Measurements from ENCODE around the gene HIVEP3. TPM values are rescaled to one million over a fixed set of nuclear protein-coding genes. Genes with fewer than 3 reads are reported as not detected.
A peak's percentile ranks its signal among the peaks of the same experiment; 100 is the strongest.

The HIVEP3 gene
- total RNA-seq, 1 donor from 2014 or later = 2.9 TPM

DNA sequence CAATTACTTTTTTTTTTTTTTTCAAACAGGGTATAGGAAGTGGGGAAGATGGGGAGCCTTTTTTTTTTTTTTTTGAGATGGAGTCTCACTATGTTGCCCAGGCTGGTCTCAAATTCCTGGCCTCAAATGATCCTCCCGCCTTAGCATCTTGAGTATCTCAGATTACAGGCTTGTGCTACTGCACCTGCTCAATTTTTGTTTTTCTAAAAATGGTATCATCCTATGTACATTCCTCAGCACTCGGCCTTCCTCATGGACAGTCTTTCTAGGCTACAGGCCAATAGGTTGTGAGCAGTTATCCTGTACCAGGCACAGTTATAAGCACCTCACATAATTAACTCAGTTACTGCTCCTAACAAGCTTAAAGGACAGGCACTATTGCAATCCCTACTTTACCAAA is 302.2 kb downstream of the HIVEP3 start:
- no peaks in the 10 kb centered on the region for H3K9me3 ChIP-seq
- intact Hi-C loops (cut with DNase I) = no loop called here
- no peak overlapping the region for H3K27ac ChIP-seq
- H3K27me3 ChIP-seq = no peaks in the 10 kb centered on the region
- TF ChIP-seq, protein P1, sequence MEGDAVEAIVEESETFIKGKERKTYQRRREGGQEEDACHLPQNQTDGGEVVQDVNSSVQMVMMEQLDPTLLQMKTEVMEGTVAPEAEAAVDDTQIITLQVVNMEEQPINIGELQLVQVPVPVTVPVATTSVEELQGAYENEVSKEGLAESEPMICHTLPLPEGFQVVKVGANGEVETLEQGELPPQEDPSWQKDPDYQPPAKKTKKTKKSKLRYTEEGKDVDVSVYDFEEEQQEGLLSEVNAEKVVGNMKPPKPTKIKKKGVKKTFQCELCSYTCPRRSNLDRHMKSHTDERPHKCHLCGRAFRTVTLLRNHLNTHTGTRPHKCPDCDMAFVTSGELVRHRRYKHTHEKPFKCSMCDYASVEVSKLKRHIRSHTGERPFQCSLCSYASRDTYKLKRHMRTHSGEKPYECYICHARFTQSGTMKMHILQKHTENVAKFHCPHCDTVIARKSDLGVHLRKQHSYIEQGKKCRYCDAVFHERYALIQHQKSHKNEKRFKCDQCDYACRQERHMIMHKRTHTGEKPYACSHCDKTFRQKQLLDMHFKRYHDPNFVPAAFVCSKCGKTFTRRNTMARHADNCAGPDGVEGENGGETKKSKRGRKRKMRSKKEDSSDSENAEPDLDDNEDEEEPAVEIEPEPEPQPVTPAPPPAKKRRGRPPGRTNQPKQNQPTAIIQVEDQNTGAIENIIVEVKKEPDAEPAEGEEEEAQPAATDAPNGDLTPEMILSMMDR (IDR thresholded peaks at IDR 0.05) = no peak
- H3K4me3 ChIP-seq = no peak overlapping the region
- peaks cover 48% of the 10 kb centered on the region for H3K4me1 ChIP-seq
- no peaks in the 10 kb centered on the region for H3K36me3 ChIP-seq
- no peak for DNase-seq (ENCODE audit: extremely low spot score in 2 of 2)

DNA sequence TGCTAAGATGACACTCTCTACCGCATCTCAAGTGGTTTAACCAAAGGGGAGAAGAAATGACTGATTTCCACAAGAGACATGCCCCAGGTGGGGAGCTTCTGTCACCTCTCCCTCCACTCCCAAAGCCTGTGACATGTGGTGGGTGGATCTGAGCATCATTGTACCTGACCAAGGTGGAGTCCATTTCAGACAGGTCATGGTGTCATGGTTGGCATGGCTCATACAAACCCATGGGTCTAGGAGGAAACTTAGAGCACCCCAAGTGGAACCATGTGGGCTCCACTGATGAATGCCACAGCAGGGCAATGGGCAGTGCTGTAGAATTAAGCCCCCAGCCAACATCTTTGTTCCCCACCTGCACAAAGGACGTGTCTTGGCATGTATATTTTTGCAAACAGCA is 302.7 kb downstream of the HIVEP3 start:
- TF ChIP-seq, protein P1 (IDR thresholded peaks at IDR 0.05) = no peak
- TF ChIP-seq POLR2A (IDR thresholded peaks at IDR 0.05) (no peak), POLR2AphosphoS5 (IDR thresholded peaks at IDR 0.05; ENCODE audit: insufficient read depth in 1 of 2, low read depth in 1 of 2) (no peak)
- H3K27ac ChIP-seq = no peak overlapping the region
- H3K36me3 ChIP-seq = no peaks in the 10 kb centered on the region
- no peak overlapping the region for H3K4me3 ChIP-seq
- H3K9me3 ChIP-seq = no peaks in the 10 kb centered on the region
- H3K4me1 ChIP-seq = peaks cover 42% of the 10 kb centered on the region
- intact Hi-C loops (cut with DNase I) = no loop called here
- peak in 1 of 2 donors; percentile 58 for DNase-seq (ENCODE audit: extremely low spot score in 2 of 2)
- no peaks in the 10 kb centered on the region for H3K27me3 ChIP-seq

DNA sequence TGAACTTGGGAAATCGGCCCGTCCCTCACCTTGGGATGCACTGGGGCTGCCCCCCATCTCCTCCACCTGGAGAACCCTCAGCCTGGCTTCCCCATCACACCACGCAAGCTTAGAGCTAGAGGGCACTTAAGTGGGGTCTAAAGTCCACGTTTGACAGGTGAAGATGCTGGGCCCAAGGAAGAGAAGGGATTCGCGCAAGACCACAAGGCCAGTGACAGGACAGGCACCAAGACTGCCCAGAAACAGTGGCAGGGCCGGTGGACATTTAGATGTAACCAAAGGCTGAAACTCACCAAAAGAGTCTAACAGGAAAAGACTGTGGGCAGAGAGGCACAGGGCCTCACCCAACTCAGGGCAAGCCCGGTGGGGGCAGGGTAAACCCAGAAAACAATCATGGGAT is 303.4 kb downstream of the HIVEP3 start:
- intact Hi-C loops (cut with DNase I) = no loop called here
- peak; percentile 69 to 92 for DNase-seq (ENCODE audit: extremely low spot score in 2 of 2)
- Histone ChIP-seq H3K4me3 (no peak overlapping the region), H3K4me1 (peaks cover 38% of the 10 kb centered on the region), H3K27ac (no peak overlapping the region), H3K36me3 (no peaks in the 10 kb centered on the region), H3K27me3 (no peaks in the 10 kb centered on the region), H3K9me3 (no peaks in the 10 kb centered on the region)
- TF ChIP-seq POLR2AphosphoS5 (IDR thresholded peaks at IDR 0.05; ENCODE audit: insufficient read depth in 1 of 2, low read depth in 1 of 2) (no peak), POLR2A (IDR thresholded peaks at IDR 0.05) (no peak)
- TF ChIP-seq, protein P1 (IDR thresholded peaks at IDR 0.05) = no peak

DNA sequence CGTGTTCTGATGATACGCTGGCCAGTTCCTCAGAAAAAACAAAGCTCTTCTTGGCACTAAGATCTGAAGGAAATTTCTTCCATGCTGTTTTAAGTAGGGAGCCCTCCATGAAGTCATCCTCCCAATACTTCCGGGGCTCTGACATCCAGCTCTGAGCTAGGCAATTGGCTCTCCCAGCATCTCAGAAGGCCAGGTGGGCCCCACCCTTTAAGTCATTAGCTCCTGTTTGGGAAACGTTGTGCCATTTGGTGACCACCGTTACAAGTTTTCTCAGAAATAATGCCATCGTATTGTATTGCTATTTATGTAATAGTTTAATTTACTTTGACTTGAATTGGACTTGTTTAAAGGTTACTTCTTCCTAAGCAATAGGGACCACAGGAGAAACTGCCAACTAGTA is 303.9 kb downstream of the HIVEP3 start:
- Histone ChIP-seq H3K4me1 (peaks cover 38% of the 10 kb centered on the region), H3K36me3 (no peaks in the 10 kb centered on the region), H3K27ac (no peak overlapping the region), H3K27me3 (no peaks in the 10 kb centered on the region), H3K4me3 (no peak overlapping the region), H3K9me3 (no peaks in the 10 kb centered on the region)
- TF ChIP-seq POLR2A (IDR thresholded peaks at IDR 0.05) (no peak), POLR2AphosphoS5 (IDR thresholded peaks at IDR 0.05; ENCODE audit: insufficient read depth in 1 of 2, low read depth in 1 of 2) (no peak)
- TF ChIP-seq, protein P1 (IDR thresholded peaks at IDR 0.05) = no peak
- intact Hi-C loops (cut with DNase I) = no loop called here
- DNase-seq (ENCODE audit: extremely low spot score in 2 of 2) = peak in 1 of 2 donors; percentile 49

DNA sequence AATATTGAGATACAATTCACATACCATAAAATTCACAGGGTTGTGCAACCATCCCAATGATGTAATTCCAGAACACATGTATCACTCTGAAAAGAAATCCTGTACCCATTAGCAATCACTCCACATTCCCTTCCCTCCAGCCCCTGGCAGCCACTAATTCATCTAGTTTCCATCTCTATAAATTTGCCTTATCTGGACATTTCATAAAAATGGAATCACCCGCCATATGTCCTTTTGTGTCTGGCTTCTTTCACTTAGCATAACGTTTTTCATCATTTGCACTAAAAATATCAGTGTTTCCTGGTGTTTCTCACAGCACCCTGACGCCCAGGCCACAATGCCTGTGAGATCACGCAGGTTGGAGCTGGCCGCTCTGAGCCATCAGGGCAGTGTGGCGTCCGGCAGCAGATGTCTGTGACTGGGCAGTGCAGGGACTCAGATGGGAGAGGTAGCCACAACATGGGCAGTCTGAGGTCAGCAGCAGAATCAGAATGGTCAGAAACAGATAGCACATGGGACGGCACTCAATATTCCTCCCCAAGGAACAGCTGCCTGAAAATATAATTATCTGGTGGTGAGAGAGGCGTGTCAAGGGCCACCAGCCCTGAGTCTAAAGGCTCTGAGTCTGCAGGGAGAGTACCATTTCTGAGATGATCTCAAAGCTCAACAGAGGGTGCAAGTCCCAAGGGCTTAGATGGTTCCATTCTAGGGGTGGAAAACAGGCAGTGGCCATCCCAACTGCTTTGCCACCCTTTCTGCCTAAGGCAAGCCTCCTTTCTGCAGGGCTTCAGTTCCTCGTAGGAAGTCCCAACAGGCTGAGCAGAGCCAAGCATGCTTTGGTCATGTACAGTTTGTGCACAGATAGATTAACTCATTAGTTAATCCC is 304.8 kb downstream of the HIVEP3 start:
- Histone ChIP-seq H3K4me1 (peaks cover 32% of the 10 kb centered on the region), H3K9me3 (no peaks in the 10 kb centered on the region), H3K27me3 (no peaks in the 10 kb centered on the region), H3K36me3 (no peaks in the 10 kb centered on the region), H3K27ac (no peak overlapping the region), H3K4me3 (no peak overlapping the region)
- intact Hi-C loops (cut with DNase I) = no loop called here
- TF ChIP-seq, protein P1 (IDR thresholded peaks at IDR 0.05) = no peak
- TF ChIP-seq POLR2A (IDR thresholded peaks at IDR 0.05) (no peak), POLR2AphosphoS5 (IDR thresholded peaks at IDR 0.05; ENCODE audit: insufficient read depth in 1 of 2, low read depth in 1 of 2) (no peak)
- peak; percentile 43 to 65 for DNase-seq (ENCODE audit: extremely low spot score in 2 of 2)
